HG03457 (cell line): ENCODE measurements around the gene BLVRA.
"Not testable (repeated sequence)": the region's sequence is repeated elsewhere in the genome, so short reads cannot be mapped to it uniquely, and the experiment has no call there.

Experiments used
- ATAC-seq: cut with Tn5 transposase; IDR thresholded peaks from one replicate; pipeline ENCODE4 v1.9.1; 2021; ENCODE audit warnings: moderate number of reproducible peaks; ENCODE audit not compliant: unreplicated experiment

The BLVRA gene, protein sequence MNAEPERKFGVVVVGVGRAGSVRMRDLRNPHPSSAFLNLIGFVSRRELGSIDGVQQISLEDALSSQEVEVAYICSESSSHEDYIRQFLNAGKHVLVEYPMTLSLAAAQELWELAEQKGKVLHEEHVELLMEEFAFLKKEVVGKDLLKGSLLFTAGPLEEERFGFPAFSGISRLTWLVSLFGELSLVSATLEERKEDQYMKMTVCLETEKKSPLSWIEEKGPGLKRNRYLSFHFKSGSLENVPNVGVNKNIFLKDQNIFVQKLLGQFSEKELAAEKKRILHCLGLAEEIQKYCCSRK

DNA sequence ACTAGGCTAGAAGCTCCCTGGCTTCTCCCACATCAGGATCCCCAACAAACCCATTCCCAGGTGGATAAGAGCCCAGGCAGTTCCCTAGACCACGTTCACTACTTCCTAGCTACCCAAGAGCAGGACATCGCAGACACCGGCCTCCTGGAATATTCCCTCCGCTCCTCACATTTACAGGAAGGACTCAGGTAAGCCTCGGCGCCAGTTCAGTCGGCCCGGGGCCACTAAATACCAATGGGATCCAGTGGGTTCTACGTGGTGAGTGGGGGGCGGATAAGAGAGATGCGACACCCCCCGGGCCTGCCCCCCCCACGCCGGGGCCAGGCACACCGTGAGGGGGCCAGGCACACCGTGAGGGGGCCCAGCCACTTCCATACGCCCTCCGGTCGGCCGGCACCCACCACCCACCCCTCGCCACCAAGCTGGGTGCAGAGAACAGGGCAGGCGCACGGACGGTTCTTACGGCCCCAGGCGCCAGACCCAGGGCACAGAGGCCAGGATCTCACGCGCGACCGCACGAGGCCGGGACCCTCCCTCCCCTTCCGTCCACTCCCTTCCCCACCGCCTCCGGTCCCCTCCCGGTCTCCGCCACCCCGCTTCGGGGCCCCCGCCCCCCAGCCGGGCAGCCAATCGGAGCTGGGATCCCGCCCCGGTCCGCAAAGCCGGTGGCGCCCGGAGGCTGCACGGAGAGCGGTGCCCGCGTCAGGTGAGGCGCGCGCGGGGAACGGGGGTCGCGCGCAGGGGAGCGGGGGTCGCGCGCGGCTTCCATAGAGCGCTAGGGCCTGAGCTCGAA lies at the start of gene BLVRA:
Gene BLVRA (plus strand): TSS at position 652 of the 793 bp plus-strand sequence. CDS start 12,479 bp downstream, outside the sequence.
- ATAC-seq: peak; percentile 62

DNA sequence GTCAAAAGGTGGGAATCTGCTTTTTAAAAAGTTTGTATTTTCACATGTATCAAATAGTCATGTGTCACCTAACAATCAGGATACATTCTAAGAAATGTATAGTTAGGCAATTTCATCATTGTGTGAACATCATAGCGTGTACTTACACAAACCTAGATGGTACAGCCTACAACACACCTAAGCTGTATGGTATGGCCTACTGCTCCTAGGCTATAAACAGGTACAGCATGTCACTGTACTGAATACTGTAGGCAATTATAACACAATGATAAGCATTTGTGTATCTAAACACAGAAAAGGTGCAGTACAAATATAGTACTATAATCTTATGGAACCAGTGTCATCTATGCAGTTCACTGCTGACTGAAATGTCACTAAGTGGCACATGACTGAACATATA lies 47.0 kb upstream of the BLVRA start:
- no peak for ATAC-seq

DNA sequence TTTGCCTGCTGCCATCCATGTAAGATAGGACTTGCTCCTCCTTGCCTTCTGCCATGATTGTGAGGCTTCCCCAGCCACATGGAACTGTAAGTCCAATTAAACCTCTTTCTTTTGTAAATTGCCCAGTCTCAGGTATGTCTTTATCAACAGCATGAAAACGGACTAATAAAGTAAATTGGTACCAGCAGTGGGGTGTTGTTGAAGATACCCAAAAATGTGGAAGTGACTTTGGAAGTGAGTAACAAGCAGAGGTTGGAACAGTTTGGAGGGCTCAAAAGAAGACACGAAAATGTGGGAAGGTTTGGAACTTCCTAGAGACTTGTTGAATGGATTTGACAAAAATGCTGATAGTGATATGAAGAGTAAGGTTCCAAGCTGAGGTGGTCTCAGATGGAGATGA lies 42.5 kb upstream of the BLVRA start:
- ATAC-seq: not testable (repeated sequence)

DNA sequence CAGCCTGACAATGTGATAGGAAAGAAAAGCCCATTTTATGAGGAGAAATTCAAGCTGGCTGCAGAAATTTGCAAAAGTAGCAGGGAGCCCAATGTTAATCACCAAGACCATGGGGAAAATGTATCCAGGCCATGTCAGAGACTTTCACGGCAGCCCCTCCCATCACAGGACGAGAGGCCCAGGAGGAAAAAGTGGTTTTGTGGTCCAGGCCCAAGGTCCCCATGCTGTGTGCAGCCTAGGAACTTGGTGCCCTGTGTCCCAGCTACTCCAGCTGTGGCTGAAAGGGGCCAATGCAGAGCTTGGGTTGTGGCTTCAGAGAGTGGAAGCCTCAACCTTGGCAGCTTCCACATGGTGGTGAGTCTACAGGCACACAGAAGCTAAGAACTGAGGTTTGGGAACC lies 41.9 kb upstream of the BLVRA start:
- ATAC-seq: no peak

DNA sequence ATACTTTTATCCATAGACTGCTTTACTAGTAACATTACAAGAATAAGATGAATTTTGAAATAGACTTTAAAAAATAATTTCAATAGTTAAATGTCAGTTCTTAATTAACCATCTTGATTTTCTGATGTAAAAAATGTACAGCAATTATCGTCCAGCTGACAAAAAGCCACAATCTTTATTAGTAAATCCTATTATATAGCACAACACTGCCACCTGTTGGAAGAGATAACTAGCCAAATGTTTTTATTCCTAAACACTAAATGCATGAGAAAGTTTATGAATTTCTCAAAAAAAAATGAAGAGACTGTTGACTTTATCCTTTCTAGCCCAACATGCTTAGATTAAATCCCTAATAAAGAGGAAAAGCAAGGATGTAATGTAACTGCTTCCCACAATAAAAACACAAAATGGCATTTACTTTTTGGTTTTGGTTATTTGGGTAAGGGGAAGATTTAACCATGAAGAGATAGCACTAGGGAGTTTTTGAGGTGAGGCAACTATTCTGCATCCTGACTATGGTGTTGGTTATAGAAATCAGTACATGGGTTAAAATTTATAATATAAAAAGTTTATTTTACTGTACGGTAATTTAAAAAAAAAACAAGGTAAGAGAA lies 37.2 kb upstream of the BLVRA start:
- ATAC-seq: no peak

DNA sequence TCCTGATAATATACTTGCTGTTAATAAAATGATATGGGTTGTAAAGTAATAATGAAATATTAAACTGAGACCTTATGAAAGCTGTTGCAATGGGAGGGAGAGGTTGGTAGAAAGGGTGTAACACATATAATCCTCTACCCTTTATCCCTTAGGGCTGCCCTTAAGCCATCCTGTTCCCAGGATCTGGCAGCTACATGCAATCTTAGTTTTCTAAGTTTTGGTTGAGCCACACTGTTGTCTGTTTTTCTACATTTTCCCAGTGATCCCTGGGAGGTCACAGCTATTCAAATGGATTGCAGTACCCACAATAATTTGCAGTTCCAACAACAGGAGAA lies 35.5 kb upstream of the BLVRA start:
- ATAC-seq: no peak

DNA sequence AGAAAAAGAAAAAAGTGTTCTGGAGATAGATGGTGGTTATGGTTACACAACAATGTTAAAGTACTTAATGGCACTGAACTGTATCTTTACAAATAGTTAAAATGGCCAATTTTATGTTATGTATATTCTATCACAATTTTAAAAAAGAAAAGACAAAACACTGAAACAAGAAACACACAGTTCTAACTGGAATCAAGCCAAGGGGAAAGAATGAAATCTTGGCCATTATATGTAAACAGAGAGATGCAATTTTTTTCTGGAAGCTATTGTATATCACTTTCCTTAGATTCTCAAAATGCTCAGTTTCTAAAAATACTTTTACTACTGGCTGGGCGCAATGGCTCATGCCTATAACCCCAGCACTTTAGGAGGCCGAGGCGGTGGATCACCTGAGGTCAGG lies 33.2 kb upstream of the BLVRA start:
- no peak for ATAC-seq

DNA sequence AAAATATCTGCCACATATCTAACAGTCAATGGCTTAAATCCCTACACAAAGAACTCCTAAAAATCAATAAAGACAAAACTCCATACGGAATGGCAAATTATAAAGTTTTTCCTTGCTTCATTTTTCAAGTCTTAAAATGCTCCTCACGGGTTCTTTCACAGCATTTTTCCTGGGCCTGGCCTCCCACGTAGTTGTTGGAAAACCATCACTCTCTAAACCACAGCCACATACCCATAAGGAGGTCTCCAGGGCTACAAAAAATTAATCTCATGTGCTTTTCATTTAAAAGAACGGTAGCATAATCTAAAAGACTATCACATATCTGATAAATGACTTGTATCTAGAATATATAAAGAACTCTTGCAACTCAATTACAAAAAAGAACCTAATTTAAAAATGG lies 32.0 kb upstream of the BLVRA start:
- no peak for ATAC-seq

DNA sequence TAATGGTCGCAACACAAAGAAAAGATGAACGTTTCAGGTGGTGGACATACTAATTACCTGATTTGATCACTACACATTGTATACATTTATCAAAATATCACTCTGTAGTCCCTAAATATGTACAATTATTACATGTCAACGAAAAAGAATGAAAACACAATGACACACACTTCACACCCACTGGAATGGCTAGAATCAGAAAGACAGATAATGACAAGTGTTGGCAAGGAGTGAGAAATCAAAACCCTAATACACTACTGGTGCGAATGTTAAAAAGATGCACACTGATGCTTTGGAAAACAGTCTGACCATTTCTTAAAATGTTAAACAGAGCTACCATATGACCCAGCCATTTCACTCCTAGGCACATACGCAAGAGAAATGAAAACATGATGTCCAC lies 31.5 kb upstream of the BLVRA start:
- no peak for ATAC-seq

DNA sequence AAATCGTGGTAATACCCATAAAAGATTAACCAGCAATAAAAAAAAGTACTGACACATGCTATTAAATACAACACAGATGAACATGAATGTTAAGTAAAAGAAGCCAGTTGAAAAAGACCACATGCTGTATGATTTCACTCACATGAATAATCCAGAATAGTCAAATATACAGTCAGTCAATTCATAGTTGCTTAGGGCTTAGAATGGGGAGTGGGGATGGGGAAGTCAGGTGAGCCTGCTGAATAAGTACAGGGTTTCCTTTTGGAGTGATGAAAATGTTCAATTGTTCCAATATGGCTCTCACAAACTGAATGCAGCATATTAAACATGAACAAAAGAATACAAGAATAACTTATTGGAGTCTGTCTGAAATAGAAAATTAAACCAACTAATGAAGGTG lies 31.0 kb upstream of the BLVRA start:
- no peak for ATAC-seq

DNA sequence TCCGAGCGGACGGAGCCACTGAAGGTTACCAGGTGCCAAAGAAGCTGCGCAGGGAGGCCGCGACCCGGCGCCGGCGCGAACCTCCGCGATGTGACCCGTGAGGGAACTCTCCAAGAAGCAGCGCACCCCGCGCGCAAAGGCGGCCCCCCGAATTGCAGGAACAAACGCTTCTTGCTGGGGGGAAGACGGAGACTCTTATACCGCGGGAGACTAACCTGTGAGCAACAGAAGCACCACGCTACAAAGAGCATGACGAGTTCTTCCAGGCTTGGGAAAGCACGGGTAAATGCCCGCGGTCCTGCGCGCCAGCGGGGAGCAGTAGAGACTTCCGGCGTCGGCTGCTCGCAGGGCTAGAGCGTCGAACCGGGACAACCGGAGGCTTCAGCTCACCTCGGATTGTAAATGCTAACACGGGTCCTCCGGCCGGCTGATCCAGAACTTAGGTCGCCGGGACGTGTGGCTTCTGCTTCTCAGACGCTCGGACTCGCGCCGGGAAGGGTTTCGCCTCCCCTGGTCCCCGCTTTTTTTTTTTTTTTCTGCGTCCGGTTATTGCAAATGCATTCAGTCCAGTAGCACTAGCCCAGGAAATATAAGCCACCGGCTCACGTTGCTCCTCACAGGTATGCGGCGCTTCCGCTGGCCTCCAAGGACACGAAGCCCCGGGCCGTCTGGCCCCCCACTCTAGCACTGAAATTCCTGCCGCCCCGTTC lies 29.1 kb upstream of the BLVRA start, which contains the start of gene COA1:
Gene COA1 (minus strand): TSS at position 310 of the 710 bp plus-strand sequence. CDS start 80,909 bp downstream, outside the sequence.
- peak; percentile 71 for ATAC-seq

DNA sequence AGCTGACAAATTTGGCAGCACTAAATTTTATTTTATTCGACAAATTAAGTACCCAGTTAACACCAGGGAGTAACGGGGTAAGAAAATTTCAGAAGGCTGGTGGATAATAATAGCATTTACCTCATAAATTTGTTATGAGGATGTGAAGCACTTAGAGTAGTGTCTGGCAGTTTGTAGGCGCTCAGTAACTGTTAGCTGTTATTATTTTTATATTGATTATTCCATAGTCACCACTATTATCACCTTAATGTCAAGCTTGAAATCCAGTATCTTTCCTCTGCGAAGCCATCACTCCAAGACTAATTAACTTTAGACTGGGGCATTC lies 28.6 kb upstream of the BLVRA start:
- no peak for ATAC-seq

DNA sequence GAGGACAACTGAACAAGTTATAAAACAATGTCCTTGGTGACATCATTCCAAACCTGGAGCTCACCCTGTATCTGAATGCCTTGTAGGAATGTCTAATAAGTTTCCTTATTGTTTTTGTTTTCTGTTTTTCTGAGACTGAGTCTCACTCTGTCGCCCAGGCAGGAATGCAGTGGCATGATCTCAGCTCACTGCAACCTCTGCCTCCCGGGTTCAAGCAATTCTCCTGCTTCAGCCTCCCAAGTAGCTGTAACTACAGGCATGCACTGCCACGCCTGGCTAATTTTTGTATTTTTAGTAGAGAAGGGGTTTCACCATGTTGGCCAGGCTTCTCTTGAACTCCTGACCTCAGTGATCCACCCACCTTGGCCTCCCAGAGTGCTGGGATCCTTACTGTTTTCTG lies 27.0 kb upstream of the BLVRA start:
- not testable (repeated sequence) for ATAC-seq

DNA sequence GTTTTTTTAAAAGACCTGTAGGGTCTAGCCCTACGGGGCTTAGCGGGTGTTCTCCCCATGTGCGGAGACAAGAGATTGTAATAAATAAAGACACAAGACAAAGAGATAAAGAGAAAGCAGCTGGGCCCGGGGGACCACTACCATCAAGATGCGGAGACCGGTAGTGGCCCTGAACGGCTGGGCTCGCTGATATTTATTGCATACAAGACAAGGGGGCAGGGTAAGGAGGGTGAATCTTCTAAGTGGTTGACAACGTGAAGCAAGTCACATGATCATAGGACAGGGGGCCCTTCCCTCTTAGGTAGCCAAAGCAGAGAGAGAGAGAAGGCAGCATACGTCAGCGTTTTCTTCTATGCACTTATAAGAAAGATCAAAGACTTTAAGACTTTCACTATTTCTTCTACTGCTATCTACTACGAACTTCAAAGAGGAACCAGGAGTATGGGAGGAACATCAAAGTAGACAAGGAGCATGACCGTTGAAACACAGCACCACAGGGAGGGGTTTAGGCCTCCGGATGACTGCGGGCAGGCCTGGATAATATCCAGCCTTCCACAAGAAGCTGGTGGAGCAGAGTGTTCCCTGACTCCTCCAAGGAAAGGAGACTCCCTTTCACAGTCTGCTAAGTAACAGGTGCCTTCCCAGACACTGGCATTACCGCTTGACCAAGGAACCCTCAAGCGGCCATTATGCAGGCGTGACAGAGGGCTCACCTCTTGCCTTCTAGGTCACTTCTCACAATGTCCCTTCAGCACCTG lies 23.7 kb upstream of the BLVRA start:
- not testable (repeated sequence) for ATAC-seq

DNA sequence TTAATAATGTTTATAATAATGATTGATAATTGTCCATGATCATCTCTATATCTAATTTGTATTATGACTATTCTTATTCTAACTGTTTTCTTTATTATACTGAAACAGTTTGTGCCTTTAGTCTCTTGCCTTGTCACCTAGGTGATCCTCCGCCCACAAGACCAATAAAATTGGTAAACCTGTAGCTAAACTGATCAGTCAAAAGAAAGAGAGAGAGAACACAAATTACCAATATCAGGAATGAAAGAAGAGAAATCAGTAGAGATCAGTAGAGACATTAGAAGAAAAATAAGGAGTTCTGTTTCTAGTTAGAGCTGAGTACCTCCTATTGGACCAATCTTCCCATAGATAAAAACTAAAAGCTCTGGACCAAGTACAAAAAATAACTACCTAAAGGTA lies 23.1 kb upstream of the BLVRA start:
- peak; percentile 26 for ATAC-seq

DNA sequence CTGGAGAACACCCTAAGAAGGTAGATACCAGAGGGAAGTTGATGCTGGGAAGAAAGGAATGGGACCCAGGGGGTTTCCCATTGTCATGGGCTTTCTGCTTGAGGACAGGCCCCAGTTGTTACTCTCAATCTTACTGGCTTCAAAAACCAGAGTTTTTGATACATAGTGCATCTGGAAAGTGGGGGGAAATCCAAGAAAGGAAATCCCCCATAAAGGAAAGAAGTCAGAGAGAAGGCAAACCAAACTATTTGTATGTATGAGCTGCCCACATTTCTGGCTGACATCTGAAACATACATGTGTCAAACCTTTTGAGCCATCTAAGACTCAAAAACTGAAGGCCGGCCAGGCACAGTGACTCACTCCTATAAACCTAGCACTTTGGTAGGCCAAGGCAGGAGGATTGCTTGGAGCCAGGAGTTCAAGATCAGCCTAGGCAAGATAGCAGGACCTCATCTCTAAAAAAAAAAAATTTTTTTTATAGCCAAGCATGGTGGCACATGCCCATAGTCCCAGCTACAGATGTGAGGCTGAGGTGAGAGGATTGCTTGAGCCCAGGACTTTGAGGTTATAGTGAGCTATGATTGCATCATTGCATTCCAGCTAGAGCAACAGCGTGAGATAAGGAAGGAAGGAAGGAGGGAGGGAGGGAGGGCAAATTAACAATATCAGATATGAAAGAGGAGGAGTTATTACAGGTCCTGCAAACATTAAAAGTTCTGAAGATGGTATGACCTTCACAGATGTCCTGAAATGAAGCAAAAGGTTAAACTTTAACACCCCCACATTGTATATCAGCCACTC lies 22.5 kb upstream of the BLVRA start:
- ATAC-seq: peak; percentile 66

DNA sequence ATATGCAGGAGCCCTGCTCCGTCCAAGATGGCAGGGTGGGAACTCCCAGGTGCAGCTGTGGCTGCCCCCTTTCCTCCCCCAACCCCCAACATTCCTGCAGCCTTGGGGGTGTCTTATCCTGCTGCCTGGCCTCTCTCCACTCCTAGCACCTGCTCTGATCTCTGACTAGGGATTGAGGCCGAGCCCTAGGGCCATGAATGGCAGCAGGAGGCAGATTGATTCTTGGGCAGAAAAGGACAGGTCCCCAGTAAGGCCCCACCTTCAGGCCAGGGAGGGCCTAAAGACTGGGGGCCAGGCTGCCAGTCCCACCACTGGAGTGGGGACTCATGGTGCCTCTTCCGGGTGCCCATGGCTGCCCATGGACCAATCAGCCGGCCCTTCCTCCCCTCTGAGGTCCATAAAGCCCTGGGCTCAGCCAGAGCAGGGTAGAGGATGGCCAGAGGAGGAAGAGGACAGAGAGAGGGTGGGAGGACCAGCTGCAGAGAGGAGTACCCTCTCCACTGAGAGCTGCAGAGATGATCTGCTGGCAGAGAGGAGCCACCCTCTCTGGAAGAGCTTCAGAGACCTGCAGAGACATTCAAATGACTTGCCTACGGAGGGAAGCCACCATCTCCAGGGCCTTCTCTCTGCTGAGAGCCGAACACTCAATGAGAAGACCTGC lies 20.9 kb upstream of the BLVRA start:
- ATAC-seq: no peak

DNA sequence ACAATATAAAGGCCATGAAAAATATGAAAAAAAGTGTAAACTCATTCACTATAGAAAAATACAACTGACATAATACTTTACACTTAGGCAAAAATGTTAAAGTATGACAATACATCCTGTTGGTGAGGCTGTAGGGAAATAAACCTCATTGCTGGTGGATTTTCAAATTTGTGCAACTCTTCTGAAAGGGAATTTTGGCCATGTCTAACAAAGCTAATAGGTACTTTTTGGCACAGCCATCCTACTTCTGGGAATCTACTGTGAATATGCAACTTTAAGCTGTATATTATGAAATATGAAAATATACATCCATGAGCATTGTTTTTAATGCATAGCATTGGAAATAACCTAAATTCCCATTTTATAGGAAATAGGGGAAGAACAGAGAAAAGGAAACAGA lies 15.8 kb upstream of the BLVRA start:
- no peak for ATAC-seq

DNA sequence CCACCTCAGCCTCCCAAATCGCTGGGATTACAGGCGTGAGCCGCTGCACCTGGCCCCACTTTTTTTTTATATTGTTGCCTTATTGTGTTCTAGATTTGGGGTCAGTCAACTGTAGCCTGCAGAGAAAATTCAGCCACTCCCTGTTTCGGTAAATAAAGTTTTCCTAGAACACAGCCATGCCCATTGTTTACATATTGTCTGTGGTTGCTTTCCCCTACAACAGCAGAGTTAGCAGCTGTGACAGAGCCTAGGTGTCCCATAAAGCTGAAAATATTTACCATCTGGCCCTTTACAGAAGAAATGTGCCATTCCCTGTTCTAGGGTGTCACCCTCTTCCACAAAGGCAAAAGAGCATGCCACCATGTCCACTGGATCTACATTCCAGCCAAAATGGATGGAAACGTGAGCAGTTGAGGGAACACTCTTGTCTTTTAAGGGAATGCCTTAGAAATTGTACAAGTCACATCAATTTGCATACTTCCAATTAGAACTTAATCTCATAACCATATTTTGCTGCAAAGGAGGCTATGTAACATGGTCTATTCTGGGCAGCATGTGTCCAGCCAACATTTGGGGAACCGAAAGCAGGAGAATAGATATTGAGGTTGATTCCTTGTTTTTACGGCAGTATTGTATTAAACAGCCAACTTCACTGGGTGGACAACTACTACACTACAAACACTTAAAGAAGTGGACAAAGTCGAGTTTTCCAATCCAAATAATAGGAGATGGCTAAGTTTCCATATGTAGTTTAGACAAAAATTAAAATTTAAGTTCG lies 11.0 kb upstream of the BLVRA start:
- no peak for ATAC-seq
